ENCODE measurements around the gene LYSMD4.

The LYSMD4 gene

GRCh38 chr15:99706557-99707303, 26.5 kb downstream of the LYSMD4 start:
- DNase-seq (ENCODE audit: low read depth) = no peak

- DNase-seq (ENCODE audit: low read depth) = no peak
Measured at GRCh38 chr15:99704444-99704838, 28.8 kb downstream of the LYSMD4 start.

GRCh38 chr15:99703603-99704443, 29.4 kb downstream of the LYSMD4 start:
- no peak for DNase-seq (ENCODE audit: low read depth)

- DNase-seq (ENCODE audit: low read depth) = no peak
Measured at GRCh38 chr15:99702895-99703602, 30.2 kb downstream of the LYSMD4 start.

- DNase-seq (ENCODE audit: low read depth) = no peak
Measured at GRCh38 chr15:99696096-99696495, 37.1 kb downstream of the LYSMD4 start.

GRCh38 chr15:99692825-99693224, 40.4 kb downstream of the LYSMD4 start:
- DNase-seq (ENCODE audit: low read depth) = no peak

GRCh38 chr15:99686290-99686689, 46.9 kb downstream of the LYSMD4 start:
- DNase-seq (ENCODE audit: low read depth) = no peak

GRCh38 chr15:99683000-99683670, 50.1 kb downstream of the LYSMD4 start:
- DNase-seq (ENCODE audit: low read depth) = no peak

GRCh38 chr15:99682455-99682854, 50.8 kb downstream of the LYSMD4 start:
- DNase-seq (ENCODE audit: low read depth) = no peak

- no peak for DNase-seq (ENCODE audit: low read depth)
Measured at GRCh38 chr15:99681990-99682389, 51.2 kb downstream of the LYSMD4 start.

GRCh38 chr15:99680276-99680675, 53.0 kb downstream of the LYSMD4 start:
- DNase-seq (ENCODE audit: low read depth) = no peak

GRCh38 chr15:99677540-99678134, 55.6 kb downstream of the LYSMD4 start:
- no peak for DNase-seq (ENCODE audit: low read depth)
